Muscle of back (tissue), 11 donors: ENCODE measurements around the gene RIMBP2. TPM values are rescaled to one million over a fixed set of nuclear protein-coding genes. Genes with fewer than 3 reads are reported as not detected.
"Not testable (repeated sequence)": the region's sequence is repeated elsewhere in the genome, so short reads cannot be mapped to it uniquely, and the experiment has no call there.

Source experiments
- DNase-seq, 3 donors: peaks; one replicate each; pipeline versions ENCODE4 v3.0.0 to v3.0.0-alpha.2; 2013
- polyA plus RNA-seq, 10 donors: library from polyadenylated mRNA; unstranded; fragments of 120-200 nt; gene quantifications; one replicate each; pipeline ENCODE4 v1.2.1, GENCODE V29; 2013; ENCODE audit not compliant: insufficient read length in 10 of 10

The RIMBP2 gene
- polyA plus RNA-seq, 10 donors, result 0.62 to 2.1 (median 1.2) TPM

- no peak for DNase-seq
These were observed 113.8 kb downstream of the RIMBP2 start for GRCh38 chr12:130602251-130602650.

GRCh38 chr12:130601327-130601726 is 114.8 kb downstream of the RIMBP2 start:
- no peak for DNase-seq

GRCh38 chr12:130596241-130596640 is 119.9 kb downstream of the RIMBP2 start:
- no peak for DNase-seq

- no peak for DNase-seq
These were observed 120.5 kb downstream of the RIMBP2 start for GRCh38 chr12:130595566-130595965.

- DNase-seq, result no peak
These were observed 123.0 kb downstream of the RIMBP2 start for GRCh38 chr12:130593056-130593455.

GRCh38 chr12:130592641-130593040 is 123.5 kb downstream of the RIMBP2 start:
- no peak for DNase-seq

- no peak for DNase-seq
These were observed 124.4 kb downstream of the RIMBP2 start for GRCh38 chr12:130591736-130592135.

- DNase-seq, result no peak
These were observed 125.4 kb downstream of the RIMBP2 start for GRCh38 chr12:130590685-130591084.

- no peak for DNase-seq
These were observed 126.4 kb downstream of the RIMBP2 start for GRCh38 chr12:130589540-130590317.

- DNase-seq, result no peak
These were observed 127.2 kb downstream of the RIMBP2 start for GRCh38 chr12:130588696-130589539.

- DNase-seq, result no peak
These were observed 128.1 kb downstream of the RIMBP2 start for GRCh38 chr12:130587966-130588365.

GRCh38 chr12:130584475-130584874 is 131.6 kb downstream of the RIMBP2 start:
- not testable (repeated sequence) for DNase-seq

- DNase-seq, result no peak
These were observed 132.3 kb downstream of the RIMBP2 start for GRCh38 chr12:130583800-130584199.

- no peak for DNase-seq
These were observed 132.8 kb downstream of the RIMBP2 start for GRCh38 chr12:130583317-130583716.

- no peak for DNase-seq
These were observed 133.8 kb downstream of the RIMBP2 start for GRCh38 chr12:130582286-130582685.

GRCh38 chr12:130581782-130582181 is 134.3 kb downstream of the RIMBP2 start:
- no peak for DNase-seq

- DNase-seq, result no peak
These were observed 136.9 kb downstream of the RIMBP2 start for GRCh38 chr12:130579231-130579630.

- DNase-seq, result no peak
These were observed 138.7 kb downstream of the RIMBP2 start for GRCh38 chr12:130577351-130577750.

GRCh38 chr12:130576371-130576816 is 139.7 kb downstream of the RIMBP2 start:
- DNase-seq, result no peak

GRCh38 chr12:130574402-130574801 is 141.7 kb downstream of the RIMBP2 start:
- DNase-seq, result no peak

GRCh38 chr12:130573766-130574165 is 142.3 kb downstream of the RIMBP2 start:
- peak in 2 of 3 donors; percentile 5 to 11 for DNase-seq

- no peak for DNase-seq
These were observed 142.9 kb downstream of the RIMBP2 start for GRCh38 chr12:130573235-130573634.

GRCh38 chr12:130572553-130572952 is 143.5 kb downstream of the RIMBP2 start:
- no peak for DNase-seq
